HCT116 (cell line): ENCODE results near the gene NFATC1. TPM values are rescaled to one million over a fixed set of nuclear protein-coding genes. Genes with fewer than 3 reads are reported as not detected.

ENCODE experiments used
- ATAC-seq: fragments of 200-7000 bp; cut with Tn5 transposase; 2 replicates; pipeline ENCODE4 v1.9.1; 2020; ENCODE audit warnings: mild to moderate bottlenecking, moderate library complexity
- BruUV-seq: library from RNA; stranded (reverse); fragments of 400-500 nt; replicated peaks from 2 replicates; lab custom pipeline; 2021; lab: Mats Ljungman, UMichigan
- CTCF ChIA-PET: fragments of 300-600 bp; sonication (Branson Sonifier 250); formaldehyde crosslinking; loops from one replicate; lab custom pipeline; 2021; ENCODE audit warnings: antibody characterized with exemption; lab: Charles Lee
- POLR2A ChIA-PET: fragments of 300-600, 350-600 bp; sonication (Branson Sonifier 250); formaldehyde crosslinking; loops from one replicate; lab custom pipeline; 2021; ENCODE audit warnings: antibody characterized with exemption; lab: Charles Lee
- RAD21 ChIA-PET, 2 experiments: fragments of 300-600 bp; sonication (Branson Sonifier 250); formaldehyde crosslinking; loops; one replicate each; lab custom pipeline; 2023; ENCODE audit warnings: low total read pairs in 2 of 2; ENCODE audit not compliant: uncharacterized antibody in 2 of 2, unreplicated experiment in 2 of 2, low non-redundant PET in 1 of 2; lab: Charles Lee
- DNase-seq: peaks from one replicate; pipeline ENCODE4 v3.0.0-alpha.2; 2010; ENCODE audit warnings: low read depth, low spot score
- H2AFZ ChIP-seq: fragments of 200-600 bp; shearing (Covaris generic), sonication (generic); 2 replicates; pipeline ENCODE4 v1.6.1; 2017; ENCODE audit warnings: low read depth, mixed run types, mixed read lengths, antibody characterized with exemption, low read length; ENCODE audit not compliant: poor library complexity, severe bottlenecking
- H3K27ac ChIP-seq: 2 replicates; pipeline ENCODE4 v1.5.1; 2012; ENCODE audit warnings: low read depth, low read length
- H3K27me3 ChIP-seq: fragments of 200-600 bp; sonication (generic); 2 replicates; pipeline ENCODE4 v1.6.1; 2016; ENCODE audit warnings: mixed run types, low read length, mixed read lengths; ENCODE audit not compliant: insufficient read depth
- H3K36me3 ChIP-seq, 2 experiments: fragments of 200-500 bp in 1 of 2; fragments of 200-600 bp in 1 of 2; sonication (Bioruptor generic) in 1 of 2; sonication (generic) in 1 of 2; 2 replicates each; pipeline versions ENCODE4 v1.5.1 to v1.6.1; 2014 to 2016; ENCODE audit warnings: low read length in 2 of 2, inconsistent platforms in 1 of 2, mixed read lengths in 1 of 2, mixed run types in 1 of 2; ENCODE audit not compliant: insufficient read depth in 2 of 2, control insufficient read depth in 1 of 2
- H3K4me1 ChIP-seq, 2 experiments: fragments of 200-600 bp in 1 of 2; sonication (generic) in 1 of 2; 2 replicates each; pipeline versions ENCODE4 v1.5.1 to v1.6.1; 2012 to 2017; ENCODE audit warnings: low read length in 2 of 2, inconsistent platforms in 1 of 2, mild to moderate bottlenecking in 1 of 2, mixed read lengths in 1 of 2, mixed run types in 1 of 2, moderate library complexity in 1 of 2; ENCODE audit not compliant: insufficient read depth in 2 of 2, control insufficient read depth in 1 of 2
- H3K4me2 ChIP-seq: fragments of 200-600 bp; sonication (generic); 2 replicates; pipeline ENCODE4 v1.6.1; 2017; ENCODE audit warnings: mixed run types, low read length, mixed read lengths
- H3K4me3 ChIP-seq, 2 experiments: fragments of 200-600 bp in 1 of 2; sonication (generic) in 1 of 2; replicated peaks in 1 of 2; 2 replicates each; pipeline ENCODE4 v1.5.1; 2011 to 2016; ENCODE audit warnings: low read length in 2 of 2, control low read depth in 1 of 2, low read depth in 1 of 2, mild to moderate bottlenecking in 1 of 2, mixed read lengths in 1 of 2, mixed run types in 1 of 2
- H3K79me2 ChIP-seq: fragments of 200-600 bp; sonication (generic); 2 replicates; pipeline ENCODE4 v1.6.1; 2017; ENCODE audit warnings: mild to moderate bottlenecking, mixed run types, low read length, moderate library complexity, mixed read lengths; ENCODE audit not compliant: insufficient read depth
- H3K9ac ChIP-seq: fragments of 200-600 bp; sonication (generic); 2 replicates; pipeline ENCODE4 v1.6.1; 2016; ENCODE audit warnings: low read length, mixed read lengths
- H3K9me2 ChIP-seq: fragments of 200-600 bp; sonication (generic), shearing (Covaris generic); 2 replicates; pipeline ENCODE4 v1.6.1; 2017; ENCODE audit warnings: mixed run types, mild to moderate bottlenecking, moderate library complexity; ENCODE audit not compliant: insufficient read depth
- H3K9me3 ChIP-seq, 2 experiments: fragments of 200-500 bp in 1 of 2; fragments of 200-600 bp in 1 of 2; sonication (Bioruptor generic) in 1 of 2; sonication (generic) in 1 of 2; 2 replicates each; pipeline ENCODE4 v1.6.1; 2014 to 2017; ENCODE audit warnings: low read length in 2 of 2, mixed read lengths in 2 of 2, inconsistent platforms in 1 of 2, low read depth in 1 of 2, mild to moderate bottlenecking in 1 of 2, mixed run types in 1 of 2, moderate library complexity in 1 of 2; ENCODE audit not compliant: control insufficient read depth in 1 of 2, insufficient read depth in 1 of 2
- H4K20me1 ChIP-seq: fragments of 200-600 bp; sonication (generic), shearing (Covaris generic); 2 replicates; pipeline ENCODE4 v1.6.1; 2017; ENCODE audit warnings: mixed run types, mild to moderate bottlenecking, moderate library complexity; ENCODE audit not compliant: insufficient read depth
- ATF3 ChIP-seq: IDR thresholded peaks from 2 replicates; pipeline ENCODE4 v1.6.1; 2012
- CBX3 ChIP-seq: IDR thresholded peaks from 2 replicates; pipeline ENCODE4 v1.6.1; 2012; ENCODE audit warnings: low read depth
- CEBPB ChIP-seq: IDR thresholded peaks from 2 replicates; pipeline ENCODE4 v1.6.1; 2012; ENCODE audit warnings: low read depth
- EGR1 ChIP-seq: IDR thresholded peaks from 2 replicates; pipeline ENCODE4 v1.6.1; 2012; ENCODE audit warnings: low read depth
- ELF1 ChIP-seq: IDR thresholded peaks from 2 replicates; pipeline ENCODE4 v1.6.1; 2012; ENCODE audit warnings: low read depth, borderline replicate concordance
- EZH2 ChIP-seq: fragments of 200-600 bp; sonication (generic); IDR thresholded peaks from 2 replicates; pipeline ENCODE4 v1.6.1; 2017; ENCODE audit warnings: antibody characterized with exemption, mixed run types
- JUND ChIP-seq: IDR thresholded peaks from 2 replicates; pipeline ENCODE4 v1.6.1; 2012
- RAD21 ChIP-seq: IDR thresholded peaks from 2 replicates; pipeline ENCODE4 v1.6.1; 2012; ENCODE audit warnings: low read depth, mild to moderate bottlenecking
- SP1 ChIP-seq: IDR thresholded peaks from 2 replicates; pipeline ENCODE4 v1.6.1; 2012; ENCODE audit warnings: low read depth
- SRF ChIP-seq: IDR thresholded peaks from 2 replicates; pipeline ENCODE4 v1.6.1; 2012; ENCODE audit warnings: low read depth
- YY1 ChIP-seq: IDR thresholded peaks from 2 replicates; pipeline ENCODE4 v1.6.1; 2011; ENCODE audit warnings: low read length, low read depth, moderate library complexity, mild to moderate bottlenecking; ENCODE audit not compliant: insufficient replicate concordance; ENCODE audit errors: extremely low read depth
- ZBTB33 ChIP-seq: IDR thresholded peaks from 2 replicates; pipeline ENCODE4 v1.6.1; 2011; ENCODE audit warnings: mild to moderate bottlenecking, low read length, moderate library complexity; ENCODE audit not compliant: insufficient replicate concordance; ENCODE audit errors: extremely low read depth
- ZFX ChIP-seq: fragments of 450-650 bp; IDR thresholded peaks from 2 replicates; pipeline ENCODE4 v1.6.1; 2017
- ZNF274 ChIP-seq: fragments of 200-500 bp; sonication (Bioruptor generic); IDR thresholded peaks from 2 replicates; pipeline ENCODE4 v1.6.1; 2014; ENCODE audit warnings: mild to moderate bottlenecking, low read depth, low read length, inconsistent platforms
- intact Hi-C: fragments of 100-400 bp; cut with micrococcal nuclease; formaldehyde crosslinking; loops from 2 replicates; pipeline ENCODE4 v1.10.0; 2022
- total RNA-seq: library from RNA; stranded (reverse); gene quantifications from one replicate; pipeline ENCODE4 v1.2.1, GENCODE V29; 2021; ENCODE audit not compliant: unreplicated experiment
- TF ChIP-seq, protein P1 (sequence below): IDR thresholded peaks from 2 replicates; pipeline ENCODE4 v1.6.1; 2012
- TF ChIP-seq, protein P2 (sequence below), 3 experiments: fragments of 200-600 bp in 1 of 3; sonication (generic) in 1 of 3; IDR thresholded peaks in 2 of 3; conservative IDR thresholded peaks in 1 of 3; 2 replicates each; pipeline ENCODE4 v1.5.1; 2012 to 2017; ENCODE audit warnings: low read depth in 2 of 3, low read length in 2 of 3, antibody characterized with exemption in 1 of 3, borderline replicate concordance in 1 of 3, control low read depth in 1 of 3, mild to moderate bottlenecking in 1 of 3, mixed read lengths in 1 of 3, mixed run types in 1 of 3, moderate library complexity in 1 of 3; ENCODE audit not compliant: insufficient read depth in 1 of 3
- TF ChIP-seq, protein P3 (sequence below): IDR thresholded peaks from 2 replicates; pipeline ENCODE4 v1.6.1; 2012; ENCODE audit warnings: low read depth

NFATC1 gene
- total RNA-seq, 1 experiment from 2014 or later, result 20.8 TPM

GRCh38 chr18:79468119-79468789 lies 72.5 kb downstream of the NFATC1 start (continued):
- TF ChIP-seq SP1 (no peak), ELF1 (no peak)
- TF ChIP-seq, protein P1, sequence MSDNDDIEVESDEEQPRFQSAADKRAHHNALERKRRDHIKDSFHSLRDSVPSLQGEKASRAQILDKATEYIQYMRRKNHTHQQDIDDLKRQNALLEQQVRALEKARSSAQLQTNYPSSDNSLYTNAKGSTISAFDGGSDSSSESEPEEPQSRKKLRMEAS, result no peak
- TF ChIP-seq, all 23 proteins: peak for 0

DNA sequence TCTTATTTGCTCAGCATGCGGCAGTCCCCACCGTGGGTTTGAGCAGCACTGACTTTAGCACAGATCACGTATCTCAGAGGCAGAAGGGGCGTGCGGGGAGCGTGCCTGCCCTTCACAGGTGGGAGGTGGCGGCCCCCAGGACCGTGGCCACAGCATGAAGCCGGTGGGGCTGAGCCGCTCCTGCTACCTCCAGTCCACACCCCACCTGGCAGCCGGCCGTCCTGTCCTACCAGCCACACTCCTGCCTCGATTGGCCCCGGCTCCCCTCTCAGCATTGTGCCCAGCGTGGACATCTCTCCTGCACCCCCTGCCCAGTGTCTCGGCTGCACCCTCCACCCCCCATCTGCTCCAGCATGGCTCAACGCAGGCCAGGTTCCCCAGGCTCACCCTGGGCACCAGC lies 73.6 kb downstream of the NFATC1 start:
- POLR2A ChIA-PET, result no interaction called here
- Histone ChIP-seq H3K27ac (no peak overlapping the region), H3K4me2 (no peak overlapping the region), H3K4me1 (no peaks in the 10 kb centered on the region), H3K9me2 (no peaks in the 10 kb centered on the region), H3K9me3 (no peaks in the 10 kb centered on the region), H4K20me1 (no peaks in the 10 kb centered on the region), H3K36me3 (no peaks in the 10 kb centered on the region), H3K79me2 (no peaks in the 10 kb centered on the region), H3K4me3 (no peak overlapping the region), H3K9ac (no peak overlapping the region), H2AFZ (no peak overlapping the region), H3K27me3 (no peaks in the 10 kb centered on the region)
- RAD21 ChIA-PET, result no interaction called here
- ATAC-seq (no peak), DNase-seq (no peak)
- BruUV-seq, result no TSS peak
- intact Hi-C loops, result no loop called here
- CTCF ChIA-PET, result no interaction called here
- no peak for TF ChIP-seq ZFX
- TF ChIP-seq, protein P1, result no peak
- no peak for TF ChIP-seq ATF3
- TF ChIP-seq SRF, result no peak
- no peak for TF ChIP-seq EZH2
- TF ChIP-seq EGR1, result no peak
- TF ChIP-seq, protein P2, sequence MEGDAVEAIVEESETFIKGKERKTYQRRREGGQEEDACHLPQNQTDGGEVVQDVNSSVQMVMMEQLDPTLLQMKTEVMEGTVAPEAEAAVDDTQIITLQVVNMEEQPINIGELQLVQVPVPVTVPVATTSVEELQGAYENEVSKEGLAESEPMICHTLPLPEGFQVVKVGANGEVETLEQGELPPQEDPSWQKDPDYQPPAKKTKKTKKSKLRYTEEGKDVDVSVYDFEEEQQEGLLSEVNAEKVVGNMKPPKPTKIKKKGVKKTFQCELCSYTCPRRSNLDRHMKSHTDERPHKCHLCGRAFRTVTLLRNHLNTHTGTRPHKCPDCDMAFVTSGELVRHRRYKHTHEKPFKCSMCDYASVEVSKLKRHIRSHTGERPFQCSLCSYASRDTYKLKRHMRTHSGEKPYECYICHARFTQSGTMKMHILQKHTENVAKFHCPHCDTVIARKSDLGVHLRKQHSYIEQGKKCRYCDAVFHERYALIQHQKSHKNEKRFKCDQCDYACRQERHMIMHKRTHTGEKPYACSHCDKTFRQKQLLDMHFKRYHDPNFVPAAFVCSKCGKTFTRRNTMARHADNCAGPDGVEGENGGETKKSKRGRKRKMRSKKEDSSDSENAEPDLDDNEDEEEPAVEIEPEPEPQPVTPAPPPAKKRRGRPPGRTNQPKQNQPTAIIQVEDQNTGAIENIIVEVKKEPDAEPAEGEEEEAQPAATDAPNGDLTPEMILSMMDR (IDR thresholded peaks at IDR 0.05 in 2 of 3, conservative IDR thresholded peaks at IDR 0.05 in 1 of 3; ENCODE audit: borderline replicate concordance in 1 of 3, insufficient read depth in 1 of 3, low read depth in 2 of 3, low read length in 2 of 3), result no peak
- no peak for TF ChIP-seq ZBTB33
- TF ChIP-seq YY1, result no peak
- no peak for TF ChIP-seq ELF1
- no peak for TF ChIP-seq CBX3
- no peak for TF ChIP-seq CEBPB
- TF ChIP-seq RAD21, result no peak
- no peak for TF ChIP-seq ZNF274
- TF ChIP-seq, protein P3, sequence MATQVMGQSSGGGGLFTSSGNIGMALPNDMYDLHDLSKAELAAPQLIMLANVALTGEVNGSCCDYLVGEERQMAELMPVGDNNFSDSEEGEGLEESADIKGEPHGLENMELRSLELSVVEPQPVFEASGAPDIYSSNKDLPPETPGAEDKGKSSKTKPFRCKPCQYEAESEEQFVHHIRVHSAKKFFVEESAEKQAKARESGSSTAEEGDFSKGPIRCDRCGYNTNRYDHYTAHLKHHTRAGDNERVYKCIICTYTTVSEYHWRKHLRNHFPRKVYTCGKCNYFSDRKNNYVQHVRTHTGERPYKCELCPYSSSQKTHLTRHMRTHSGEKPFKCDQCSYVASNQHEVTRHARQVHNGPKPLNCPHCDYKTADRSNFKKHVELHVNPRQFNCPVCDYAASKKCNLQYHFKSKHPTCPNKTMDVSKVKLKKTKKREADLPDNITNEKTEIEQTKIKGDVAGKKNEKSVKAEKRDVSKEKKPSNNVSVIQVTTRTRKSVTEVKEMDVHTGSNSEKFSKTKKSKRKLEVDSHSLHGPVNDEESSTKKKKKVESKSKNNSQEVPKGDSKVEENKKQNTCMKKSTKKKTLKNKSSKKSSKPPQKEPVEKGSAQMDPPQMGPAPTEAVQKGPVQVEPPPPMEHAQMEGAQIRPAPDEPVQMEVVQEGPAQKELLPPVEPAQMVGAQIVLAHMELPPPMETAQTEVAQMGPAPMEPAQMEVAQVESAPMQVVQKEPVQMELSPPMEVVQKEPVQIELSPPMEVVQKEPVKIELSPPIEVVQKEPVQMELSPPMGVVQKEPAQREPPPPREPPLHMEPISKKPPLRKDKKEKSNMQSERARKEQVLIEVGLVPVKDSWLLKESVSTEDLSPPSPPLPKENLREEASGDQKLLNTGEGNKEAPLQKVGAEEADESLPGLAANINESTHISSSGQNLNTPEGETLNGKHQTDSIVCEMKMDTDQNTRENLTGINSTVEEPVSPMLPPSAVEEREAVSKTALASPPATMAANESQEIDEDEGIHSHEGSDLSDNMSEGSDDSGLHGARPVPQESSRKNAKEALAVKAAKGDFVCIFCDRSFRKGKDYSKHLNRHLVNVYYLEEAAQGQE, result no peak
- TF ChIP-seq JUND, result no peak
- TF ChIP-seq SP1, result no peak
